Stomach (tissue), 4 donors: ENCODE results near the gene FUT8.

Source experiments
- EP300 ChIP-seq: sonication (generic); formaldehyde crosslinking; IDR thresholded peaks from one replicate; pipeline ENCODE4 v1.6.1; 2017; ENCODE audit warnings: antibody characterized with exemption
- POLR2A ChIP-seq, 4 donors: fragments of 450-650 bp; IDR thresholded peaks; one replicate each; pipeline ENCODE4 v1.6.1; 2016; ENCODE audit warnings: antibody characterized with exemption in 4 of 4, control low read depth in 2 of 4, mild to moderate bottlenecking in 1 of 4, moderate library complexity in 1 of 4
- POLR2AphosphoS5 ChIP-seq, 3 donors: sonication (generic); formaldehyde crosslinking; IDR thresholded peaks; one replicate each; pipeline ENCODE4 v1.6.1; 2016; ENCODE audit warnings: antibody characterized with exemption in 3 of 3
- TF ChIP-seq, protein P1 (sequence below), 7 experiments: fragments of 450-650 bp in 4 of 7; fragments of 200-600 bp in 3 of 7; sonication (generic) in 3 of 7; IDR thresholded peaks; one replicate each; pipeline ENCODE4 v1.5.1; 2016 to 2019; ENCODE audit warnings: antibody characterized with exemption in 7 of 7, control low read depth in 2 of 7, mild to moderate bottlenecking in 1 of 7

DNA sequence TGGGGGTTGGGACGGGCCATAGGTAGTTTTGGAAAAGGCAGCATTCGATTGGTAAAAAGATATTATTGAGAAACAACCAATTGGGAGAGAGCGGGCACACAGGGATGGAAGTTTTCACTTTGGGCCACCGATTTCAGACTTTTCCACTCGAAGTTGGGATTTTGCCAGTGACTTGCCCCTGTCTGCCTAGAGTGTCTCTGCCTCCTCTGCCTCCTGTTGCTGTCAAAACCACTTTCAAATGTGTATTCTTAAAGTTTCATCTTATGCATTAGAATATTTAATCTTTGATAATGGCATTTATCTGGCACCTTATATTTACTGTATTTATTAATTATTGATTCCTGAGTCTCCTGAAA, 182.3 kb downstream of the FUT8 start:
- TF ChIP-seq, protein P1, sequence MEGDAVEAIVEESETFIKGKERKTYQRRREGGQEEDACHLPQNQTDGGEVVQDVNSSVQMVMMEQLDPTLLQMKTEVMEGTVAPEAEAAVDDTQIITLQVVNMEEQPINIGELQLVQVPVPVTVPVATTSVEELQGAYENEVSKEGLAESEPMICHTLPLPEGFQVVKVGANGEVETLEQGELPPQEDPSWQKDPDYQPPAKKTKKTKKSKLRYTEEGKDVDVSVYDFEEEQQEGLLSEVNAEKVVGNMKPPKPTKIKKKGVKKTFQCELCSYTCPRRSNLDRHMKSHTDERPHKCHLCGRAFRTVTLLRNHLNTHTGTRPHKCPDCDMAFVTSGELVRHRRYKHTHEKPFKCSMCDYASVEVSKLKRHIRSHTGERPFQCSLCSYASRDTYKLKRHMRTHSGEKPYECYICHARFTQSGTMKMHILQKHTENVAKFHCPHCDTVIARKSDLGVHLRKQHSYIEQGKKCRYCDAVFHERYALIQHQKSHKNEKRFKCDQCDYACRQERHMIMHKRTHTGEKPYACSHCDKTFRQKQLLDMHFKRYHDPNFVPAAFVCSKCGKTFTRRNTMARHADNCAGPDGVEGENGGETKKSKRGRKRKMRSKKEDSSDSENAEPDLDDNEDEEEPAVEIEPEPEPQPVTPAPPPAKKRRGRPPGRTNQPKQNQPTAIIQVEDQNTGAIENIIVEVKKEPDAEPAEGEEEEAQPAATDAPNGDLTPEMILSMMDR (IDR thresholded peaks at IDR 0.05), result no peak
- TF ChIP-seq POLR2AphosphoS5 (IDR thresholded peaks at IDR 0.05), result no peak
- no peak for TF ChIP-seq POLR2A (IDR thresholded peaks at IDR 0.05)
- TF ChIP-seq EP300, result no peak
